ENCODE results near the gene USP20.
"Not testable (repeated sequence)": the region's sequence is repeated elsewhere in the genome, so short reads cannot be mapped to it uniquely, and the experiment has no call there.

Gene USP20

GRCh38 chr9:129889941-129890717, 54.9 kb downstream of the USP20 start:
- peak overlapping the region; percentile 79 for H3K4me3 Mint-ChIP-seq
- CTCF ChIA-PET = interaction anchor here (1.4 kb wide), 1 partner anchor 25 kb away, joined by 3 read pairs; no protein-coding TSS in a partner anchor
- no peaks in the 10 kb centered on the region for H3K27me3 Mint-ChIP-seq
- H3K9me3 Mint-ChIP-seq = no peaks in the 10 kb centered on the region
- peaks cover 95% of the 10 kb centered on the region for H3K4me1 Mint-ChIP-seq
- peak; percentile 93 for DNase-seq
- H3K27ac Mint-ChIP-seq = peak overlapping the region; percentile 99
- peaks cover 58% of the 10 kb centered on the region for H3K36me3 Mint-ChIP-seq

- not testable (repeated sequence) for DNase-seq, H3K9me3 Mint-ChIP-seq, H3K27me3 Mint-ChIP-seq
- Mint-ChIP-seq H3K36me3 (peaks cover 63% of the 10 kb centered on the region), H3K4me1 (peaks cover 96% of the 10 kb centered on the region), H3K4me3 (peak overlapping the region; percentile 79), H3K27ac (peak overlapping the region; percentile 99)
- CTCF ChIA-PET = interaction anchor here (0.9 kb wide), 1 partner anchor 43 kb away, joined by 3 read pairs; no protein-coding TSS in a partner anchor
Measured at GRCh38 chr9:129890718-129891299, 55.6 kb downstream of the USP20 start.

GRCh38 chr9:129891569-129891968, 56.3 kb downstream of the USP20 start:
- peak overlapping the region; percentile 99 for H3K27ac Mint-ChIP-seq

GRCh38 chr9:129894120-129894823, 59.0 kb downstream of the USP20 start:
- CTCF ChIA-PET = interaction anchor here (1.0 to 1.9 kb wide), 2 partner anchors 9 to 123 kb away, joined by 3 to 6 read pairs; no protein-coding TSS in a partner anchor
- peak overlapping the region; percentile 99 for H3K27ac Mint-ChIP-seq
- H3K27me3 Mint-ChIP-seq = no peaks in the 10 kb centered on the region
- peak; percentile 58 for DNase-seq
- peaks cover 89% of the 10 kb centered on the region for H3K4me1 Mint-ChIP-seq
- H3K9me3 Mint-ChIP-seq = no peaks in the 10 kb centered on the region
- peaks cover 77% of the 10 kb centered on the region for H3K36me3 Mint-ChIP-seq
- H3K4me3 Mint-ChIP-seq = peak overlapping the region; percentile 57

More at GRCh38 chr9:129891569-129891968, 56.3 kb downstream of the USP20 start:
- H3K36me3 Mint-ChIP-seq = peaks cover 68% of the 10 kb centered on the region
- H3K4me1 Mint-ChIP-seq = peaks cover 97% of the 10 kb centered on the region
- CTCF ChIA-PET = interaction anchor here (0.9 to 1.1 kb wide), 3 partner anchors 42 to 148 kb away, joined by 3 to 4 read pairs (median 3); no protein-coding TSS in a partner anchor
- no peaks in the 10 kb centered on the region for H3K27me3 Mint-ChIP-seq
- peak overlapping the region; percentile 79 for H3K4me3 Mint-ChIP-seq
- no peak for DNase-seq
- H3K9me3 Mint-ChIP-seq = no peaks in the 10 kb centered on the region

- Mint-ChIP-seq H3K27me3 (no peaks in the 10 kb centered on the region), H3K4me1 (peaks cover 86% of the 10 kb centered on the region), H3K36me3 (peaks cover 78% of the 10 kb centered on the region), H3K27ac (peak overlapping the region; percentile 99), H3K9me3 (no peaks in the 10 kb centered on the region), H3K4me3 (peak overlapping the region; percentile 22)
- peak; percentile 50 for DNase-seq
- CTCF ChIA-PET = interaction anchor here (1.9 kb wide), 1 partner anchor 11 kb away, joined by 6 read pairs; no protein-coding TSS in a partner anchor
Measured at GRCh38 chr9:129895376-129896268, 60.4 kb downstream of the USP20 start.

- no peak overlapping the region for H3K4me3 Mint-ChIP-seq
- CTCF ChIA-PET = interaction anchor here (1.0 kb wide), 1 partner anchor 211 kb away, joined by 3 read pairs; no protein-coding TSS in a partner anchor
- DNase-seq = no peak
- H3K4me1 Mint-ChIP-seq = peaks cover 75% of the 10 kb centered on the region
- H3K36me3 Mint-ChIP-seq = peaks cover 76% of the 10 kb centered on the region
- H3K27me3 Mint-ChIP-seq = no peaks in the 10 kb centered on the region
- H3K27ac Mint-ChIP-seq = peak overlapping the region; percentile 99
- no peaks in the 10 kb centered on the region for H3K9me3 Mint-ChIP-seq
Measured at GRCh38 chr9:129897263-129897662, 62.0 kb downstream of the USP20 start.

GRCh38 chr9:129898185-129898584, 62.9 kb downstream of the USP20 start:
- Mint-ChIP-seq H3K4me3 (no peak overlapping the region), H3K4me1 (peaks cover 75% of the 10 kb centered on the region), H3K9me3 (no peaks in the 10 kb centered on the region), H3K27me3 (no peaks in the 10 kb centered on the region), H3K27ac (no peak overlapping the region), H3K36me3 (peaks cover 79% of the 10 kb centered on the region)
- DNase-seq = no peak
- CTCF ChIA-PET = no interaction called here

- Mint-ChIP-seq H3K4me3 (no peak overlapping the region), H3K27me3 (no peaks in the 10 kb centered on the region), H3K36me3 (peaks cover 83% of the 10 kb centered on the region), H3K9me3 (no peaks in the 10 kb centered on the region), H3K4me1 (peaks cover 67% of the 10 kb centered on the region), H3K27ac (peak overlapping the region; percentile 21)
- no peak for DNase-seq
- CTCF ChIA-PET = no interaction called here
Measured at GRCh38 chr9:129899620-129900019, 64.4 kb downstream of the USP20 start.

- CTCF ChIA-PET = no interaction called here
Measured at GRCh38 chr9:129900263-129901027, 65.2 kb downstream of the USP20 start.

GRCh38 chr9:129901993-129902739, 66.9 kb downstream of the USP20 start:
- H3K36me3 Mint-ChIP-seq = peaks cover 78% of the 10 kb centered on the region
- no peak overlapping the region for H3K4me3 Mint-ChIP-seq
- CTCF ChIA-PET = interaction anchor here (0.7 to 1.6 kb wide), 3 partner anchors 11 to 164 kb away, joined by 3 to 5 read pairs (median 3); no protein-coding TSS in a partner anchor

More at GRCh38 chr9:129900263-129901027, 65.2 kb downstream of the USP20 start:
- Mint-ChIP-seq H3K27me3 (no peaks in the 10 kb centered on the region), H3K27ac (peak overlapping the region; percentile 19), H3K4me3 (no peak overlapping the region), H3K9me3 (no peaks in the 10 kb centered on the region), H3K36me3 (peaks cover 81% of the 10 kb centered on the region), H3K4me1 (peaks cover 61% of the 10 kb centered on the region)
- no peak for DNase-seq

GRCh38 chr9:129902740-129903134, 67.5 kb downstream of the USP20 start:
- H3K36me3 Mint-ChIP-seq = peaks cover 78% of the 10 kb centered on the region
- no peaks in the 10 kb centered on the region for H3K9me3 Mint-ChIP-seq
- no peak overlapping the region for H3K27ac Mint-ChIP-seq
- DNase-seq = no peak
- H3K27me3 Mint-ChIP-seq = no peaks in the 10 kb centered on the region
- CTCF ChIA-PET = no interaction called here
- peaks cover 43% of the 10 kb centered on the region for H3K4me1 Mint-ChIP-seq
- H3K4me3 Mint-ChIP-seq = no peak overlapping the region

More at GRCh38 chr9:129901993-129902739, 66.9 kb downstream of the USP20 start:
- no peaks in the 10 kb centered on the region for H3K27me3 Mint-ChIP-seq
- H3K9me3 Mint-ChIP-seq = no peaks in the 10 kb centered on the region
- peak overlapping the region; percentile 13 for H3K27ac Mint-ChIP-seq
- H3K4me1 Mint-ChIP-seq = peaks cover 47% of the 10 kb centered on the region
- DNase-seq = no peak

GRCh38 chr9:129904734-129905133, 69.5 kb downstream of the USP20 start:
- peaks cover 30% of the 10 kb centered on the region for H3K4me1 Mint-ChIP-seq
- peak overlapping the region; percentile 24 for H3K27ac Mint-ChIP-seq
- peaks cover 74% of the 10 kb centered on the region for H3K36me3 Mint-ChIP-seq
- H3K4me3 Mint-ChIP-seq = no peak overlapping the region
- CTCF ChIA-PET = interaction anchor here (1.0 kb wide), 1 partner anchor 10 kb away, joined by 3 read pairs; no protein-coding TSS in a partner anchor
- DNase-seq = no peak
- no peaks in the 10 kb centered on the region for H3K27me3 Mint-ChIP-seq
- H3K9me3 Mint-ChIP-seq = no peaks in the 10 kb centered on the region

Measured in activated naive CD4-positive, alpha-beta T cell treated with anti-CD3 and anti-CD28 coated beads, Interleukin-2, amount 10 ng/mL, durations not matched to agents 7 days and 5 days (primary cell).